ENCODE data around the gene CCL3. TPM values are rescaled to one million over a fixed set of nuclear protein-coding genes. Genes with fewer than 3 reads are reported as not detected.
A peak's percentile ranks its signal among the peaks of the same experiment; 100 is the strongest.
"Not testable (repeated sequence)": the region's sequence is repeated elsewhere in the genome, so short reads cannot be mapped to it uniquely, and the experiment has no call there.

Gene CCL3
- total RNA-seq, 1 donor from 2014 or later: not detected

GRCh38 chr17:36128411-36128978, 38.6 kb upstream of the CCL3 start:
- no peaks in the 10 kb centered on the region for H3K27me3 Mint-ChIP-seq (ENCODE audit: low read depth)
- DNase-seq (ENCODE audit: low spot score): no peak
- H3K36me3 Mint-ChIP-seq (ENCODE audit: low read depth): no peaks in the 10 kb centered on the region
- H3K9me3 Mint-ChIP-seq (ENCODE audit: low read depth): no peaks in the 10 kb centered on the region
- H3K27ac Mint-ChIP-seq (ENCODE audit: unreplicated experiment): no peak overlapping the region
- H3K4me1 Mint-ChIP-seq (ENCODE audit: low read depth): peaks cover 29% of the 10 kb centered on the region
- no peak for TF ChIP-seq CTCF (IDR thresholded peaks at IDR 0.05)
- no peak overlapping the region for H3K4me3 Mint-ChIP-seq (ENCODE audit: unreplicated experiment)

GRCh38 chr17:36127911-36128310, 38.0 kb upstream of the CCL3 start:
- H3K4me3 Mint-ChIP-seq (ENCODE audit: unreplicated experiment): no peak overlapping the region
- H3K27me3 Mint-ChIP-seq (ENCODE audit: low read depth): peaks cover 5% of the 10 kb centered on the region
- H3K27ac Mint-ChIP-seq (ENCODE audit: unreplicated experiment): no peak overlapping the region
- H3K36me3 Mint-ChIP-seq (ENCODE audit: low read depth): no peaks in the 10 kb centered on the region
- TF ChIP-seq CTCF (IDR thresholded peaks at IDR 0.05): no peak
- peaks cover 23% of the 10 kb centered on the region for H3K4me1 Mint-ChIP-seq (ENCODE audit: low read depth)
- DNase-seq (ENCODE audit: low spot score): no peak
- H3K9me3 Mint-ChIP-seq (ENCODE audit: low read depth): no peaks in the 10 kb centered on the region

- Mint-ChIP-seq H3K9me3 (ENCODE audit: low read depth) (no peaks in the 10 kb centered on the region), H3K4me1 (ENCODE audit: low read depth) (peaks cover 17% of the 10 kb centered on the region), H3K27ac (ENCODE audit: unreplicated experiment) (no peak overlapping the region), H3K4me3 (ENCODE audit: unreplicated experiment) (no peak overlapping the region), H3K27me3 (ENCODE audit: low read depth) (peaks cover 7% of the 10 kb centered on the region), H3K36me3 (ENCODE audit: low read depth) (no peaks in the 10 kb centered on the region)
- DNase-seq (ENCODE audit: low spot score): no peak
- no peak for TF ChIP-seq CTCF (IDR thresholded peaks at IDR 0.05)
Measured at GRCh38 chr17:36127199-36127893, 37.4 kb upstream of the CCL3 start.

- peak; percentile 18 for TF ChIP-seq CTCF (IDR thresholded peaks at IDR 0.05)
- H3K27me3 Mint-ChIP-seq (ENCODE audit: low read depth): peaks cover 13% of the 10 kb centered on the region
Measured at GRCh38 chr17:36124879-36125824, 35.2 kb upstream of the CCL3 start.

GRCh38 chr17:36123431-36123830, 33.5 kb upstream of the CCL3 start:
- no peak for DNase-seq (ENCODE audit: low spot score)
- TF ChIP-seq CTCF (IDR thresholded peaks at IDR 0.05): no peak
- Mint-ChIP-seq H3K27me3 (ENCODE audit: low read depth) (peaks cover 13% of the 10 kb centered on the region), H3K27ac (ENCODE audit: unreplicated experiment) (no peak overlapping the region), H3K4me3 (ENCODE audit: unreplicated experiment) (no peak overlapping the region), H3K9me3 (ENCODE audit: low read depth) (no peaks in the 10 kb centered on the region), H3K4me1 (ENCODE audit: low read depth) (peaks cover 6% of the 10 kb centered on the region), H3K36me3 (ENCODE audit: low read depth) (no peaks in the 10 kb centered on the region)

More at GRCh38 chr17:36124879-36125824, 35.2 kb upstream of the CCL3 start:
- Mint-ChIP-seq H3K4me3 (ENCODE audit: unreplicated experiment) (no peak overlapping the region), H3K27ac (ENCODE audit: unreplicated experiment) (no peak overlapping the region), H3K4me1 (ENCODE audit: low read depth) (peaks cover 12% of the 10 kb centered on the region), H3K36me3 (ENCODE audit: low read depth) (no peaks in the 10 kb centered on the region), H3K9me3 (ENCODE audit: low read depth) (no peaks in the 10 kb centered on the region)
- DNase-seq (ENCODE audit: low spot score): no peak

- H3K27ac Mint-ChIP-seq (ENCODE audit: unreplicated experiment): not testable (repeated sequence)
Measured at GRCh38 chr17:36121099-36121498, 31.2 kb upstream of the CCL3 start.

More at GRCh38 chr17:36121099-36121498, 31.2 kb upstream of the CCL3 start:
- not testable (repeated sequence) for H3K4me3 Mint-ChIP-seq (ENCODE audit: unreplicated experiment); H3K36me3 Mint-ChIP-seq (ENCODE audit: low read depth); H3K9me3 Mint-ChIP-seq (ENCODE audit: low read depth); H3K4me1 Mint-ChIP-seq (ENCODE audit: low read depth); DNase-seq (ENCODE audit: low spot score)
- H3K27me3 Mint-ChIP-seq (ENCODE audit: low read depth): peaks cover 17% of the 10 kb centered on the region
